Kidney epithelial cell (primary cell): ENCODE measurements around the gene SCN5A. TPM values are rescaled to one million over a fixed set of nuclear protein-coding genes. Genes with fewer than 3 reads are reported as not detected.
A peak's percentile ranks its signal among the peaks of the same experiment; 100 is the strongest.

Experiments used
- DNase-seq: peaks from one replicate; pipeline ENCODE4 v3.0.0-alpha.2; 2010; ENCODE audit warnings: low read depth
- H3K27me3 ChIP-seq: 2 replicates; pipeline ENCODE4 v1.6.0; 2011; ENCODE audit warnings: low read length; ENCODE audit not compliant: control insufficient read depth, insufficient read depth
- H3K36me3 ChIP-seq: 2 replicates; pipeline ENCODE4 v1.5.1; 2011; ENCODE audit warnings: low read length; ENCODE audit not compliant: control insufficient read depth, insufficient read depth
- H3K4me3 ChIP-seq: 2 replicates; pipeline ENCODE4 v1.5.1; 2011; ENCODE audit warnings: low read depth, mild to moderate bottlenecking, control low read depth, low read length
- total RNA-seq: library from RNA; depleted of rRNA; stranded (reverse); fragments of >200 nt; gene quantifications from 2 replicates; pipeline ENCODE4 v1.2.3, GENCODE V29; 2015
- TF ChIP-seq, protein P1 (sequence below): IDR thresholded peaks from 2 replicates; pipeline ENCODE4 v1.5.1; 2011; ENCODE audit warnings: mild to moderate bottlenecking, moderate library complexity, low read length, control low read depth, inconsistent platforms; ENCODE audit not compliant: insufficient read depth, poor library complexity, severe bottlenecking

SCN5A gene
- total RNA-seq, 1 donor from 2014 or later: 3.8 TPM

DNA sequence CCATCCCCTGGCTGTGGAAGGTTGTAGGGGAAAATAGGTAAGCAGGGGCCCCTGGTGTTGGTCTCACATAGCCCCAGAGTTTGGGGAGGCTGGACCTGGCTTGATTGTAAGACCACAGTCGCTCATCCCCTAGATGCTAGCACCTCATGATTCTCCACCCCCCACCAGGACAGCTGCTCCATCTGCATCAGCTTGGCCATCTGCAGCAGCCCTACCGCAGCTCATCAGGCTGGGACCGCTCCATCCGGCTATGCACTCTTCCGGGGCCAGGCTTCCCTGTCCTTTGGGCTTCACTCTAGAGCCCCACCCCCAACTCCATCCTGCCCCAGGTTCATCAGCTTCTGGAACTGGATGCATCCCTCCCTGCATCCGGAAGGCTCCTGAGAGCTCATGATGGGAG, 12.6 kb downstream of the SCN5A start:
- Histone ChIP-seq H3K4me3 (no peak overlapping the region), H3K36me3 (no peaks in the 10 kb centered on the region), H3K27me3 (no peaks in the 10 kb centered on the region)
- TF ChIP-seq, protein P1, sequence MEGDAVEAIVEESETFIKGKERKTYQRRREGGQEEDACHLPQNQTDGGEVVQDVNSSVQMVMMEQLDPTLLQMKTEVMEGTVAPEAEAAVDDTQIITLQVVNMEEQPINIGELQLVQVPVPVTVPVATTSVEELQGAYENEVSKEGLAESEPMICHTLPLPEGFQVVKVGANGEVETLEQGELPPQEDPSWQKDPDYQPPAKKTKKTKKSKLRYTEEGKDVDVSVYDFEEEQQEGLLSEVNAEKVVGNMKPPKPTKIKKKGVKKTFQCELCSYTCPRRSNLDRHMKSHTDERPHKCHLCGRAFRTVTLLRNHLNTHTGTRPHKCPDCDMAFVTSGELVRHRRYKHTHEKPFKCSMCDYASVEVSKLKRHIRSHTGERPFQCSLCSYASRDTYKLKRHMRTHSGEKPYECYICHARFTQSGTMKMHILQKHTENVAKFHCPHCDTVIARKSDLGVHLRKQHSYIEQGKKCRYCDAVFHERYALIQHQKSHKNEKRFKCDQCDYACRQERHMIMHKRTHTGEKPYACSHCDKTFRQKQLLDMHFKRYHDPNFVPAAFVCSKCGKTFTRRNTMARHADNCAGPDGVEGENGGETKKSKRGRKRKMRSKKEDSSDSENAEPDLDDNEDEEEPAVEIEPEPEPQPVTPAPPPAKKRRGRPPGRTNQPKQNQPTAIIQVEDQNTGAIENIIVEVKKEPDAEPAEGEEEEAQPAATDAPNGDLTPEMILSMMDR: no peak
- DNase-seq: no peak

DNA sequence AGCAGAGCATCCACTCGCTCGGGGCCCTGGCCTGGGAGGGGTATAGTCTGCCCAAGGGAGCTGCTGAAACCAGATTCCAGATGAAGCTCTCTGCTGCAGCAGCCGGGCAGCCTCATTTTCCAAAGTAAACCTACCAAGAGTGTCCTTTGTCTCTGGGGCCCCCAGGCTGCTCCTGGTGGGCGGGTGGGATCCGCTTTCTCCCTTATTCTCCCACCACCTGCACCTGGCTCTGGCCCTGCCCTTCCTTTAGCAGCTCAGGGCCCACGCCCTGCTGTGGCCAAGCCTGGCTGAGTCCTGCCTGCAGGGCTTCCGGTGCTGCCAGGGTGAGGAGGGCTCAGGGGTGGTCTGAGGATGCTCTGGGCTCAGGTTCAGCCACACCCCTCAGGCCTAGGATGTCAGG, 13.0 kb downstream of the SCN5A start:
- no peak for DNase-seq
- H3K4me3 ChIP-seq: no peak overlapping the region
- TF ChIP-seq, protein P1: no peak
- H3K36me3 ChIP-seq: no peaks in the 10 kb centered on the region
- H3K27me3 ChIP-seq: no peaks in the 10 kb centered on the region

DNA sequence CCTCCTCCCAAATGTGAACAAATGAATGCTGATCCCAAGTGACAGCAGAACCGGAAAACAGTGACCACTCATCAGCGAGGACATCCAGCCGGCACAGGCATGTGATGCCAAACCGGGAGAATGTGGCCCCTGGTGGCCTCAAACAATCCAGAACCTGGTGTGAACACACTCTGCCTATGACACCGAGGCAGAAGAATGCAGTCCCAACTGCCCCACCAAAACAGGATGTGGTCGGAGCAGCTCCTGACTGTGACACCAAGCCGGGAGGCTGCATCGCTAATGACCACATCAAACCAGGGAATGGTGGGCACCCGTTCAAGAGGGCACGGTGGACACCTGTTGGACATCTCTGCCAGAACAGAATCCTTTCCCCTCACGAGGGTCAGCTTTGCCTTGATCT, 15.4 kb downstream of the SCN5A start:
- Histone ChIP-seq H3K4me3 (no peak overlapping the region), H3K36me3 (no peaks in the 10 kb centered on the region), H3K27me3 (no peaks in the 10 kb centered on the region)
- TF ChIP-seq, protein P1: no peak
- peak; percentile 41 for DNase-seq

DNA sequence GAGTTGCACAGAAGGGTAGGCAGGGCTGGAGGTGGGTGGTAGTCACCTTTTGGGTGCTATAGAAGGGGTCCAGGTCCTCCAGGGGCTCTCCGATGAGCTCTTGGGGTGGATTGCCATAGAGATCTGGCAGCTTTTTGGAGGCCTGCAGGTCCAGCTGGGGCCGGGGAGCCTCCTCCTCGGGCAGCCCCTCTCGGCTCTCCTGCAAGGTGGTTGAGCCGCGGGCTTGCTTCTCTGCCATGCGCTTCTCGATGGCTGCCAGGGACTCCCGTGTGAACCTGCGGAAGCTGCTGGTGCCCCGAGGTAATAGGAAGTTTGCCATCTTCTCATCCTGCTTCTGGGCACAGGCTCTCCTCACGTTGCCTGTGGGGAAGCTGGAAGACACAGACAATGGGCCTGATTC, 16.5 kb downstream of the SCN5A start:
- Histone ChIP-seq H3K36me3 (no peaks in the 10 kb centered on the region), H3K4me3 (no peak overlapping the region), H3K27me3 (no peaks in the 10 kb centered on the region)
- DNase-seq: no peak
- TF ChIP-seq, protein P1: no peak

DNA sequence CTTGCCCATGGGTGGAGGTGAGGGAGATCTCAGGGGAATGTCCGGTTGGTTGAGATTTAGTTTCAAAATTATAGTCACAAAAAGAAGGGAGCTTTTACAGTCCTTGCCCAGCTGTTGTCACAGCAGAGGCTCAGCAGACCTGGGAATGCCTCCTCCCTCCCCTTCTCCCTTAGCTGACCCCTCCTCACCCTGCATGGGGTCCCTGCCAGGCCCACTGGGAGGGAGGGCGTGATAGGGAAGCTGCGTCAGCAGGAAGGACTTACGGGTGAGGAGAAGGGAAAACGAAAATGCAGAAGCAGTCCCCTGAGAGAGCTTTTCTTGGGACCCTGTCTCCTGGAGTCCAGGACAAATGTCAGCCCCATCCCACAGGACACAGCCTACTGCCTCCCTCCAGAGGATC, 18.9 kb downstream of the SCN5A start:
- no peak for DNase-seq
- no peaks in the 10 kb centered on the region for H3K36me3 ChIP-seq
- TF ChIP-seq, protein P1: no peak
- no peaks in the 10 kb centered on the region for H3K27me3 ChIP-seq
- no peak overlapping the region for H3K4me3 ChIP-seq

DNA sequence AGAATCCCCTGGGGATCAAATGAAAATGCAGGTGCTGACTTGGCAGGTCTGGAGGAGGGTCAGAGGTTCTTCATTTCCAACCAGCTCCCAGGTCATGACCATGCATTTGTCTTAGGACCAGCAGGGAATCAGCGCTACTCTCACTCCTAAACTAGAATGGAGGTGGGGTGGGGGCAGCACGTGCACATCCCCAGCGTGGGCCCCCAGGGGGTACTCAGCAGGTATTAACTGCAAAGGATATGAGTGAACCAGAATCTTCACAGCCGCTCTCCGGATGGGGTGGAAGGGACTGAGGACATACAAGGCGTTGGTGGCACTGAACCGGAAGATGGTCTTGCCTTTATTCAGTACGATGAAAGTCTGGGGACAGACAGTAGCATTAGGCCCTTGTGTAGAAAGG, 19.4 kb downstream of the SCN5A start:
- DNase-seq: no peak
- H3K27me3 ChIP-seq: no peaks in the 10 kb centered on the region
- TF ChIP-seq, protein P1: no peak
- H3K4me3 ChIP-seq: no peak overlapping the region
- H3K36me3 ChIP-seq: no peaks in the 10 kb centered on the region
